HG02970 (cell line): Measurements from ENCODE around the gene KRT78.
"Not testable (repeated sequence)": the region's sequence is repeated elsewhere in the genome, so short reads cannot be mapped to it uniquely, and the experiment has no call there.

Experiments
- ATAC-seq: cut with Tn5 transposase; IDR thresholded peaks from one replicate; pipeline ENCODE4 v1.9.1; 2021; ENCODE audit warnings: mild to moderate bottlenecking, moderate library complexity, moderate number of reproducible peaks; ENCODE audit not compliant: unreplicated experiment, low FRiP score

KRT78 gene

GRCh38 chr12:52872644-52873389 lies 24.0 kb upstream of the KRT78 start:
- no peak for ATAC-seq

GRCh38 chr12:52871291-52872039 lies 22.7 kb upstream of the KRT78 start:
- ATAC-seq: no peak

GRCh38 chr12:52870361-52871290 lies 21.8 kb upstream of the KRT78 start:
- no peak for ATAC-seq

- no peak for ATAC-seq
Measured at GRCh38 chr12:52867642-52868041, 18.8 kb upstream of the KRT78 start.

GRCh38 chr12:52867152-52867551 lies 18.4 kb upstream of the KRT78 start:
- ATAC-seq: no peak

- no peak for ATAC-seq
Measured at GRCh38 chr12:52865090-52865944, 16.5 kb upstream of the KRT78 start.

- no peak for ATAC-seq
Measured at GRCh38 chr12:52862023-52862422, 13.2 kb upstream of the KRT78 start.

- ATAC-seq: no peak
Measured at GRCh38 chr12:52861511-52861910, 12.7 kb upstream of the KRT78 start.

GRCh38 chr12:52860102-52860823 lies 11.5 kb upstream of the KRT78 start:
- no peak for ATAC-seq

GRCh38 chr12:52857500-52857899 lies 8.7 kb upstream of the KRT78 start:
- ATAC-seq: no peak

- no peak for ATAC-seq
Measured at GRCh38 chr12:52856787-52857186, 8.0 kb upstream of the KRT78 start.

GRCh38 chr12:52856077-52856476 lies 7.3 kb upstream of the KRT78 start:
- not testable (repeated sequence) for ATAC-seq

GRCh38 chr12:52851787-52852186 lies 3.0 kb upstream of the KRT78 start:
- ATAC-seq: no peak

- no peak for ATAC-seq
Measured at GRCh38 chr12:52850681-52851080, 1.9 kb upstream of the KRT78 start.

- ATAC-seq: no peak
Measured at GRCh38 chr12:52849511-52849910, 717 bp upstream of the KRT78 start.

- no peak for ATAC-seq
Measured at GRCh38 chr12:52847335-52848102, 1.3 kb downstream of the KRT78 start.

- no peak for ATAC-seq
Measured at GRCh38 chr12:52846356-52846970, 2.3 kb downstream of the KRT78 start.

GRCh38 chr12:52845946-52846345 lies 2.8 kb downstream of the KRT78 start:
- ATAC-seq: no peak
